Mesendoderm (in vitro differentiated cells): ENCODE data around the gene GYPA.
"Not testable (repeated sequence)": the region's sequence is repeated elsewhere in the genome, so short reads cannot be mapped to it uniquely, and the experiment has no call there.

Experiments used
- DNase-seq: peaks from one replicate; pipeline ENCODE4 v3.0.0; 2013
- H2AK5ac ChIP-seq: 2 replicates; pipeline ENCODE4 v1.6.1; 2013; ENCODE audit warnings: low read length, inconsistent platforms
- H2BK120ac ChIP-seq: 2 replicates; pipeline ENCODE4 v1.6.1; 2013; ENCODE audit warnings: low read depth, mild to moderate bottlenecking, low read length, moderate library complexity, mixed read lengths
- H2BK15ac ChIP-seq: replicated peaks from 2 replicates; pipeline ENCODE4 v1.6.1; 2013; ENCODE audit warnings: low read depth, mild to moderate bottlenecking, moderate library complexity
- H2BK5ac ChIP-seq: 2 replicates; pipeline ENCODE4 v1.6.1; 2013; ENCODE audit warnings: low read length, inconsistent platforms
- H3K18ac ChIP-seq: 2 replicates; pipeline ENCODE4 v1.6.1; 2013; ENCODE audit warnings: mild to moderate bottlenecking, low read length, mixed read lengths
- H3K23ac ChIP-seq: one replicate; pipeline ENCODE4 v1.6.1; 2013; ENCODE audit warnings: low read length
- H3K27ac ChIP-seq: 2 replicates; pipeline ENCODE4 v1.5.1; 2013; ENCODE audit warnings: low read depth, mild to moderate bottlenecking, inconsistent platforms, low read length, moderate library complexity
- H3K27me3 ChIP-seq: 2 replicates; pipeline ENCODE4 v1.6.1; 2013; ENCODE audit warnings: low read length, control low read depth, mild to moderate bottlenecking, inconsistent platforms; ENCODE audit not compliant: insufficient read depth, poor library complexity
- H3K36me3 ChIP-seq: 2 replicates; pipeline ENCODE4 v1.6.1; 2013; ENCODE audit warnings: low read length, inconsistent platforms; ENCODE audit not compliant: control insufficient read depth, insufficient read depth
- H3K4ac ChIP-seq: one replicate; pipeline ENCODE4 v1.6.1; 2013; ENCODE audit warnings: low read depth, mild to moderate bottlenecking, low read length, moderate library complexity
- H3K4me1 ChIP-seq: 2 replicates; pipeline ENCODE4 v1.6.1; 2013; ENCODE audit warnings: low read depth, low read length, inconsistent platforms; ENCODE audit not compliant: control insufficient read depth
- H3K4me2 ChIP-seq: 2 replicates; pipeline ENCODE4 v1.6.1; 2013; ENCODE audit warnings: low read length
- H3K4me3 ChIP-seq: 2 replicates; pipeline ENCODE4 v1.5.1; 2013; ENCODE audit warnings: mild to moderate bottlenecking, low read length
- H3K56ac ChIP-seq: one replicate; pipeline ENCODE4 v1.6.1; 2013; ENCODE audit warnings: low read length
- H3K79me1 ChIP-seq: 2 replicates; pipeline ENCODE4 v1.6.1; 2013; ENCODE audit warnings: low read length, inconsistent platforms
- H3K79me2 ChIP-seq: 2 replicates; pipeline ENCODE4 v1.6.1; 2013; ENCODE audit warnings: mild to moderate bottlenecking, low read length; ENCODE audit not compliant: control insufficient read depth, insufficient read depth
- H3K9ac ChIP-seq: 2 replicates; pipeline ENCODE4 v1.6.1; 2013; ENCODE audit warnings: low read length, inconsistent platforms
- H4K5ac ChIP-seq: one replicate; pipeline ENCODE4 v1.6.1; 2013; ENCODE audit warnings: low read length
- H4K8ac ChIP-seq: one replicate; pipeline ENCODE4 v1.6.1; 2013; ENCODE audit warnings: low read depth, mild to moderate bottlenecking, control low read depth, low read length, moderate library complexity
- WGBS: extraction: QIAGEN DNeasy Blood & Tissue Kit; methylation state at CpG from one replicate; pipeline ENCODE4 v1.1.7; 2013; ENCODE audit warnings: low lambda C conversion rate, missing lambda C conversion rate; ENCODE audit not compliant: insufficient coverage; ENCODE audit errors: extremely low coverage; 5-methylcytosine and 5-hydroxymethylcytosine counted together

The GYPA gene

GRCh38 chr4:144137137-144137931 is 3.2 kb downstream of the GYPA start:
- H2BK5ac ChIP-seq, H3K36me3 ChIP-seq, H2AK5ac ChIP-seq, H3K4me3 ChIP-seq, H3K4ac ChIP-seq, H3K27ac ChIP-seq, H4K5ac ChIP-seq, H3K18ac ChIP-seq, H3K27me3 ChIP-seq, H3K56ac ChIP-seq, H3K79me1 ChIP-seq, H3K9ac ChIP-seq, H2BK15ac ChIP-seq, H3K4me1 ChIP-seq, H3K79me2 ChIP-seq, H3K4me2 ChIP-seq, DNase-seq, H4K8ac ChIP-seq, H2BK120ac ChIP-seq, H3K23ac ChIP-seq: not testable (repeated sequence)
- no CpG with 5 or more reads among the region's 8 CpGs for WGBS

DNA sequence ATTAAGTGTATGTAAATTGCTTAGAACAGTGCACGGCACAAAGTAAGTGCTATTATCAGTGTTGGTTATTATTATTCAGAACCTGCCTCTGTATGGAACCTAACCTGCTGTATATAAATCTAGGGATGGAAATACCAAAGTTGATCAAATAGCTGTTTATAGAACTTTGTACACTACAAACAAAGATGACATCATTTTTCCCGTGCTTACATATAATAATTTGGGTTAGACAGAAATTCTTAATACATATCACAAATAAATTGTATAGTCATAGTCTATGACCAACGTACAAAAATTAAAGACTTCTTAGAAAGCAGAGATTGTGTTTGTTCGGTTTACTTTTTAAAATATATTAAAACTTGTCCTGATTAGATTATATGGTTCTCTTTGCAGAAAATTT is 4.3 kb downstream of the GYPA start:
- not testable (repeated sequence) for H3K27me3 ChIP-seq, H3K4me3 ChIP-seq, H2AK5ac ChIP-seq, H2BK5ac ChIP-seq, H3K36me3 ChIP-seq, H3K79me2 ChIP-seq, H3K4me2 ChIP-seq, H3K56ac ChIP-seq, H3K79me1 ChIP-seq, H4K5ac ChIP-seq, H3K23ac ChIP-seq, DNase-seq, H3K9ac ChIP-seq, H2BK15ac ChIP-seq, H3K18ac ChIP-seq, H3K27ac ChIP-seq, H3K4ac ChIP-seq, H4K8ac ChIP-seq, H2BK120ac ChIP-seq, H3K4me1 ChIP-seq
- no CpG with 5 or more reads among the region's 4 CpGs for WGBS

GRCh38 chr4:144130167-144130566 is 10.4 kb downstream of the GYPA start:
- H3K4me1 ChIP-seq, H4K5ac ChIP-seq, H2BK15ac ChIP-seq, H4K8ac ChIP-seq, H3K79me1 ChIP-seq, H3K56ac ChIP-seq, H3K18ac ChIP-seq, H3K27me3 ChIP-seq, H3K9ac ChIP-seq, H3K4me3 ChIP-seq, H3K4ac ChIP-seq, H3K23ac ChIP-seq, H3K79me2 ChIP-seq, H2BK120ac ChIP-seq, H3K4me2 ChIP-seq, DNase-seq, H3K27ac ChIP-seq, H2BK5ac ChIP-seq, H3K36me3 ChIP-seq, H2AK5ac ChIP-seq: not testable (repeated sequence)
- WGBS = no CpG with 5 or more reads among the region's 1 CpG

DNA sequence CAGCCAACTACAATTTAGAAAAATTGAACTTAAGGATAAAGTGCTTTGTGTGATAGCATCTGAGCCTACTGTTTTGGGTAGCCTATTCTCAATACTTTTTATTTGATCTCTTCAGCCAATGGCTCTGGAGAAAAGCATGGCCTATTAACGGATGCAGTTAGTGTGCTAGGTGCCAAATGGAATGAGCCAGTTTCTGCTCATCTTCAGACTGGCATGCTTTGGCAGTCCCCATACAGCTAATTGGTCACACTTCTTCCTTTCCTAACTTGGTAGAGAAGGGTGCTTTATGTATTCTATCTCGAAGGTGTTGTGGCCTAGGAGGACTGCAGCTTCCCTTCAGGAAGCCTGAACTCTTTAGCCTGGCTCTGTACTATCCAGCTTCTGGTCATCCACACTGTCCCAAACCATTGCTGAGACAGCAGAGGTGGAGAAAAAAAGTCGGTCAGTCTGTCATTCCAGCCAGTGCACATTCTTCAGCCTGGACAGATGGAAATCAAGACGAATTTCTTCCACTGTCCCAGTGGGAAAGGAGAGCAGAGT is 11.1 kb downstream of the GYPA start:
- not testable (repeated sequence) for H3K4me3 ChIP-seq, H3K27me3 ChIP-seq, H3K23ac ChIP-seq, H4K8ac ChIP-seq, H3K36me3 ChIP-seq, H3K18ac ChIP-seq, H2AK5ac ChIP-seq, H3K9ac ChIP-seq, H2BK120ac ChIP-seq, H3K4me1 ChIP-seq, H3K4ac ChIP-seq, H2BK15ac ChIP-seq, H3K4me2 ChIP-seq, H3K27ac ChIP-seq, H3K79me2 ChIP-seq, H2BK5ac ChIP-seq, DNase-seq, H3K56ac ChIP-seq, H3K79me1 ChIP-seq, H4K5ac ChIP-seq
- WGBS = no CpG with 5 or more reads among the region's 4 CpGs

DNA sequence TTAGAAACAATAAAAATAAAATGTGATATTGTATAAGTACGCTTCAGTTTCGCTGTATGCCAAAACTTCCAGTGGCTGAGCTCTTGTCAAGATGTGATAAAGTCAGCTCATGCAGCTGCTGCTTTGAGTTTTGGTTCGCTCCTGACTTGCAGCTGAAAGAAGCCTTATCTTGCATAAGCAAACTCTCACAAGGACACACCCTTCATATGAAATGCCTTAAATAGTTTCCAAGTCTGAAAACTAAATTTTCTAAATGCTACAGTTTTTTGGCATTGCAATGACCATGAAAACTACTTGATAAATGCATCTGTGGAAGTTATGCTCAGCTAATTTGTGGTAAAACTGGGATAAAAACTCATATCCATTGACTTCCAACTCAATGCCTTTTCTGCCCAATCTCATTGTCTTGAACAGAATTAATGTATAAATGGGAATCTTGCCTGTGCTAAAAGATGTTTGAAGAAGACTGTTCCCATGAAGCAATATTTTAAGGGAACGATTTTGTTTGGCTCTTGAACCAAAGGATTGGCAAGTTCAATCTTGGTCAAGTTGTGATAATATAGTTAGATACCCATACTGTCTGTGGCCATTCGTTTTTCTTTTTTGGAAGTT is 11.7 kb downstream of the GYPA start:
- H2BK15ac ChIP-seq = not testable (repeated sequence)

More for the DNA sequence above, 11.7 kb downstream of the GYPA start:
- not testable (repeated sequence) for H3K79me1 ChIP-seq, H2AK5ac ChIP-seq, DNase-seq, H3K36me3 ChIP-seq, H3K9ac ChIP-seq, H3K4me2 ChIP-seq, H3K27ac ChIP-seq, H3K18ac ChIP-seq, H2BK120ac ChIP-seq, H3K4ac ChIP-seq, H4K5ac ChIP-seq, H3K79me2 ChIP-seq, H3K4me1 ChIP-seq, H3K23ac ChIP-seq, H3K4me3 ChIP-seq, H4K8ac ChIP-seq, H3K56ac ChIP-seq, H3K27me3 ChIP-seq, H2BK5ac ChIP-seq
- WGBS = no CpG with 5 or more reads among the region's 5 CpGs
